NCI-H2227 (cell line): ENCODE measurements around the gene PITX1.

Experiments
- DNase-seq: peaks from one replicate; lab custom pipeline; 2025; ENCODE audit not compliant: unreplicated experiment; lab: John Stamatoyannopoulos, UW

The PITX1 gene

DNA sequence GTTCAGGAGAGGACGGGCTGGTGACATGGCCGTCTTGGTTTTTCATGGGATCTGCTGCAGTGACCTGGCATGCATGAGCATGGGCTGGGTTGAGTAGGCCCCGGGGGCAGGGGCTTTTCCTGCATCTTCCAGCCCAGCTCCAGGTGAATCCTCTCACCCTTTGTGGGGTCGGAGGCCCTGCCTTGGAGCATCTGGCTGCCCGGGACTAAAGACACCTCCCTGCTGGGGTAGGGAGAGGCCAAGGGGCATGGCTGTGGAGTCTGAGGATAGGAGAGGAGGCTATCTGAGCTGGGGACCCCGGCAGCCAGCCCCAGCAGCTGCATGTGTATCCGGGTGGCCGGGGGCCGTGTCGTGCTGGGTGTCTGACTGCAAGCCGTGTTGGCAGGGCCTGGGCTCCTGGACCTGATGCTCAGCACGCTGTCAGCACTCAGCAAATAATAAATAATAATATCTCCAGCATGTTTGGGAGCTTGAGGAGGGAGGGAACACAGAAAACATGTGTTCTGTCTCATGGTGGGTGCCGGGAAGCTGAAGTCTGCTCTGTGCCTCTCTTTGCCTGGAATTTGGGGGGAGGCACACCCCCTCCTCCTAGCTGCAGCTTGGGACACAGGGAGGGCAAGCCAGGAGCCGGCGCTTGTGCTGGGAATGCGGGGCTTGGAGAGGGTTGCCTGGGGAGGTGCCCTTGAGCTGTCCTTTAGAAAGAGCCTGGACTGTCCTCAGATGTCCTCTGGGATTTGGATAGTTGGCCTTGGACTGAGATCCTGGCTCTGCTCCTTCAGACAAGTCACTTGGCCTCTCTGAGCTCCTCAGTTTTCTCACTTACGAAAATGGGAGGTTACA is 28.4 kb upstream of the PITX1 start:
- DNase-seq = no peak

GRCh38 chr5:135061001-135061400 is 27.0 kb upstream of the PITX1 start:
- DNase-seq = no peak

DNA sequence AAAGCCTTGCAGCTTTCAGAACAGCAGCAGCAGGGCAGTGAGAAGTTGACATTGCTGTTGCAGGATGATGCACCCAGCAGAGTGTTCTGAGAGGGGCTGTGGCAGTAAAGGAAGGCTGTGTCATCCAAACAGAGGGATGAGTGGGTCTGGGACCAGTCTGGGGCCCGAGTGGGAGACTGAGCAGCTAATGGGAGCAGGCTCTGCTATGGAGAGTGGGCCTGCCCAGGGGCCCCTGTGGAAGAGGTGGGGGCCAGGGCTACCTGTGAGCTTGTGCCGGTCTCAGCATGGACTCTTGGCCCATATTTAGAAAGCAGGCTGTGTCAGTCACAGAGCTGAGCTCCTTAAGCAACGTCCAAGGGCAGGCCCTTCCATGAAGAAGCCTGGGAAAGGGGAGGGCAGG is 26.0 kb upstream of the PITX1 start:
- no peak for DNase-seq

DNA sequence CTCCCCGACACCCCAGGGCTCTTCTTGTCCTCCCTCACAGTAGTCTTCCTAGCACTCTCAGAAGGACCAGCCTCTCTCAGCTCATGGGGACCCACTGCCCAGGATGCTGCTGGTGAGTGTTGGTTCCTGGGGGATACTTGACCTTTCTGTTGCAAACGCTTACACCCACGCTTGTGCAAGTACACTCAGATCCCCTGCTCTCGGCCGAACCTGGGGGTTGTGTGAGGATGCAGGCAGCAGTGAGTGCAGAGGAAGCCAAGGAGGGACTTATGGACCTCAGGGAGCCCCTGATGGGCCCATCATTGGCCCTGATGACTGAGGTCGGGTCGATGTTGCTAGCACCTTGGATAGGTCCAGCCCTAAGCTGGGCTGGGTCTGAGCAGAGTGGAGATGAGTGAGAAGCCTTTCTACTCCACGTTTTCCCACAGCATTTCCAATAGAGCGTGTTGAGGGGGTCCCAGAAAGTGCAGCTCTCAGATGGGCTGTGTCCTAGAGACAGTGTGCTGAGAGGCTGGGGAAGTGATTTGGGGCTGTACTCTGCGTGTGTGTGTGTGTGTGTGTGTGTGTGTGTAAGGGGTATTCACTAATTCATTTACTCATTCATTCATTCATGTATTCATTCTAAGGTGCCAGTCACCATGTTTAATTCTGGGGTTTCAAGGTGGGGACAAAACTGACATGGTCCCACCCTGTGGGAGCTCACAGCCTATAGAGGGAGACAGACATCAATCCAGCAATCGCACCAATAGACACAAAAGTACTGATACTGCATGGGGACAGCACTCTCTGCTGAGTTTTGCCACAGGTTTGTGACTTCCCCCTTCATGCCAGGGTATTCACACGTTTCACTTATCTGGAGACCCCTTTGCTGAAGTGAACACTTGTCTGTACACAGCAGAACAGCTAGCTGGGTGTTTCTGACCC is 25.2 kb upstream of the PITX1 start:
- no peak for DNase-seq

- DNase-seq = peak; percentile 9
These were observed 24.3 kb upstream of the PITX1 start for GRCh38 chr5:135058331-135058732.

DNA sequence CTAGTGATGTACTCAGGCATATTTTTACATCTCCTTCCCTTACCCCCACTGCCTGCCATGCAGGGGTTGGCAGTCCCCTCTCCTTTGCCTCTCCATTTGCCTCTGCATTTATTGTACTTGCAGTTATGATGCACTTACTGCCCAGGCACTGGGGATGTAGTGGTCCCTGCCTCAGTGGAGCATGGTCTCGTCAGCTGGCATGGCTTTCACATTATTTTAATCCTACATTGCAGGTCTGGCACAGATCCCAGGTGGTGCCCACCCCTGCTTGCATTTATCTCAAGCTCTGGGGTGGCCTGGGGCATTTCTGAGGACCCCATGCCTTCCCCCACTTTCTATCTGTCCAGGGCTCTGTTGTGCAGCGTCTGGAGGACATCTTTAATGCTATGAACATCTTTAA is 23.2 kb upstream of the PITX1 start:
- no peak for DNase-seq

DNA sequence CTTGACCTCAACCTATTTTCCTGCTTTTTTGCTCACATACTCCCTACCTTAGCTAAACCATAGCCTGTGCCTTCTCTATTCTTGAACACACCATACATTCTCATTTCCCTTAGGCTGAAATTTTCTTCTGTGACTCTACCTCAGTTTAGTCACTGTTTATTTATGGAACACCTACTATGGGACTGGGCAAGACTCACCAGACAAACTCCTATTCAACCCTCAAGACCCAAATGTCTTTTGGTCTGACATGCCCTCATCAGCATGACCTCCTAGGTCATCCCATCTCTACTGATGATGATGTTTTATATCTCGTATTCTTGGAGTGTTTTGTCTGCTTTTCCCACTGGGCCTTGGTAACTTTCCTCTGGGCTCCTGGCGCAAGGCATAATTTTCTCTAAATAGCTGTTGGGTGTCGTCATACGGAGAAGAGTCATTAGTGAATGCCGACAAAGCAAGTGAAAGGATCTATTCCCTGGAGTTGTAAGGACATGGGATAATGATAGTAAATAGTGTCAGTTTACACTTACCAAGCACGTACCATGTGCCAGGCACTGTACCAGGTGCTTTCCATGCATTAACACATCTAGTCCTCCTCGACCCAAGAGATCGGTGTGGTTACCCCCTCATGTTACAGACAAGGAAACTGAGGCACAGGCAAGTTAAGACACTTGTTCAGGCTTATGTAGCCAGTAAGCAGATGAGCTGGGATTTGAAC is 22.4 kb upstream of the PITX1 start:
- DNase-seq = no peak

GRCh38 chr5:135055396-135055795 is 21.4 kb upstream of the PITX1 start:
- DNase-seq = no peak

- DNase-seq = no peak
These were observed 20.5 kb upstream of the PITX1 start for GRCh38 chr5:135054546-135054945.

DNA sequence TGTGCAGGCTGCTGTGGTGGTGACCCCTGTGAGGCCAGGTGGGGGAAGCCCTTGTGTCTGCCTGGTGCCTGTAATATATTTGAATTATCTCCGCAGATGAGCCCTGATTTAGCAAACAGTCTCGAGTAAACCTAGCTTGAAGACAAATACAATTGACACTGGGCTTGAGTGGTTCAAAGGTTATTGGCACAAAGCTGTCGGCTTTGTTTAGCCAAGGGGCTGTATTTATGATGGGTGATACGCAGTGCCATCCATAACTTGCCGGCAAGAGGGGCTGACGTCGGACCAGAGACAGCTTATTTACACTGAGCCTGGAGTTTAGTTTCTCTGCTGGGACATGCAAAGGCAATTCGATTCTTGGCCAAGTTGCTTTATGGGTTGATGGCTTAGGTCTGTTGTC is 20.0 kb upstream of the PITX1 start:
- DNase-seq = no peak

- no peak for DNase-seq
These were observed 19.2 kb upstream of the PITX1 start for GRCh38 chr5:135053278-135053677.

- no peak for DNase-seq
These were observed 18.6 kb upstream of the PITX1 start for GRCh38 chr5:135052511-135053145.

DNA sequence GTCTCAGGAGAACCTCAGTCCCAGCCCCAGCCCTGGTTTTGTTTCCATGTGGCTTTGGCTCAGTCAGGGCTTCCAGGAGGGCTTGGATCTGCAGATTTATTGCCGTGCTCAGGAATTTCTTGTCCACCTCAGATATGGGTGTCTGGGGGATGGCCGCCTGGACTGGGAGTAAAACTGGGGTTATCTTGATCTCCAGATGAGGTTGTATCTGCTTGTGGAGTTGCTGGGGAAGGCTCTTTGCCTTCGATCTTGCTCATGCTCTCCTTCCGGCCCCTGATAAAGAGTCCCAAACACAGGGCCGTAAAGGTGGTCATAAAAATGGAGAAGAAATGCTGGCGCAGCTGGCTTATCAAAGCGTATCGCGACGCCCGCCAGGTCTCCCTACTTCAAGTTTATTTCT is 17.8 kb upstream of the PITX1 start:
- DNase-seq = no peak

DNA sequence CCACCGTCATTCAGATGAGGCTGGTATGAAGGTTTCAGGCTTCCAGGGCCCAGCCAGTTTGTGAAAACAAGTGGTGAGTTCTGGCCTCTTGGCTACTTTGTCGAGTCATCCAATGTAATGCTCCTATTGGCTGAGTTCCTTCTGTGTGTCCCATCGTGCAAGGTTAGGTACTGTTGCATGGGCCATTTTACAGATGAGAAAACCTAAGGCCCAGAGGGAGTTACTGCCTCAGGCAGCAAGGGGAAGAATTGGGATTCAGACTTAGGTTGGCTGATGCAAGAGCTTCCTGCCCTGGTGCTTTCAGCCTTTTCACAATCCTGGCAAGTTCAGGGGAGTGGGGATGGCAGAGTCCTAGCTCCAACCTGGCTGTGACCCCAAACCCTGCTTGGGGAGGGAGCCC is 17.4 kb upstream of the PITX1 start:
- no peak for DNase-seq

- DNase-seq = no peak
These were observed 16.3 kb upstream of the PITX1 start for GRCh38 chr5:135050244-135050767.

DNA sequence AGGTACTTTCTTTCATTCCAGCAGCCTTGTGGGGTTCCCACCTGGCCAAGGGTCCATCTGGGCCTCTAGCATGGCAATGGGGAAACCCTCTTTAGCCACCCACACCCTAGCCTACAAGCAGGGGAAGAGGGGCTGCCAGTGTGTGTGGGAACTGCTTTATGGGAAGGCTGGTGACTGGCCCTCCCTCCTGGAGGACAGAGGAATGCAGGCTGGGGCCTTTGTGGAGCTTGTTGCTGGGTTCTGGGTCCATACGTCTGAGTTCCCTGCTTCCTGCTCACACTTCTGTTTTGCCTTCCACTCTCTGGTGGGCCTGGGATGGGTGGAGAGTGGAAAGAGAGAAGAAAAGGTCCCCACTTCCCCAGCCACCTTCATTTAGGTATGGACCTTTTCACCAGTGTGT is 14.9 kb upstream of the PITX1 start:
- DNase-seq = no peak

GRCh38 chr5:135048286-135048685 is 14.3 kb upstream of the PITX1 start:
- DNase-seq = no peak

DNA sequence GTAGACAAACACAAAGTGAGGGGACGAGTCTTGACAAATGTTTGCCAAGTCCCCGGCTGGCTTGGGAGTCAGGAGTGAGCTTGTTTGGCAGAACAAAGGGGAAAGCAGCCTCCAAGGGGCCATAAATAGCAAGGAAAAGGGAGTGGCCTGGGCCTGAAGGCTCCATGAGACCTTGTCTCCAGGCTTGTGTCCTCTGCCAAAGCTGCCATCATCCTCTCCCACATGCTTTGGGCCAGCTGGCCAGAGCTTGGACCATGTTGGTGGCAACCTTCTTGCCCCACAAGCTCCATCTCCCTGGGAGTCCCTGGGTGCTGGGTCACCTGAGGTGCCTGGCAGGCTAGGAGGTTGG is 13.3 kb upstream of the PITX1 start:
- DNase-seq = no peak

- no peak for DNase-seq
These were observed 12.8 kb upstream of the PITX1 start for GRCh38 chr5:135046661-135047346.

DNA sequence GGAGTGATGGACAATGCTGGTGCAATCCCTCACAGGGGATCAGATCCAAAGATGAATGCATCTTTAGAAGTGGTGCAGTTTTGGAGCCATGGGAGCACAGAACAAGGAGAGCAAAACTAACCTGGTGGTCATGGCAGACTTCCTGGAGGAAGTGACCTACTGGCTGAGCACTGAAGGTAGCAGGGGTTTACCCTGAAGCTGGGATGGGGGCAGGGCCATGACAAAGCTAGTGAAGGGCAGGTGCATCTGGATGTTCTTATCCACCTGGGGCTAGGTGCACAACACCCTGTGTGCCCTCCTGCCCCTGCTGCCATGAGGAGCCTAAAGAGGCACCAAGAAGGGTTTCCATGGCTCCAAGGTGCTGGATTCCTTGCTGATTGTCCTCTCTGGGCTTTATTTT is 11.5 kb upstream of the PITX1 start:
- DNase-seq = no peak
